HEK293 (cell line): ENCODE data around the gene KANK4.

Experiments
- GLIS1 ChIP-seq: fragments of 450-650 bp; formaldehyde crosslinking; IDR thresholded peaks from 2 replicates; pipeline ENCODE4 v1.5.1; 2016; ENCODE audit warnings: missing biosample characterization, missing genetic modification characterization
- INSM2 ChIP-seq: fragments of 450-650 bp; formaldehyde crosslinking; IDR thresholded peaks from 2 replicates; pipeline ENCODE4 v1.5.1; 2016; ENCODE audit warnings: missing biosample characterization, missing genetic modification characterization
- KLF17 ChIP-seq: fragments of 450-650 bp; formaldehyde crosslinking; IDR thresholded peaks from 2 replicates; pipeline ENCODE4 v1.5.1; 2016; ENCODE audit warnings: missing biosample characterization, missing genetic modification characterization
- OSR2 ChIP-seq: fragments of 450-650 bp; formaldehyde crosslinking; IDR thresholded peaks from 2 replicates; pipeline ENCODE4 v1.5.1; 2016; ENCODE audit warnings: missing biosample characterization, missing genetic modification characterization
- PRDM6 ChIP-seq: fragments of 450-650 bp; formaldehyde crosslinking; IDR thresholded peaks from 2 replicates; pipeline ENCODE4 v1.5.1; 2017; ENCODE audit warnings: missing biosample characterization, missing genetic modification characterization
- RBAK ChIP-seq: fragments of 450-650 bp; formaldehyde crosslinking; IDR thresholded peaks from 2 replicates; pipeline ENCODE4 v1.5.1; 2016; ENCODE audit warnings: missing biosample characterization, missing genetic modification characterization
- SP7 ChIP-seq: fragments of 450-650 bp; formaldehyde crosslinking; IDR thresholded peaks from 2 replicates; pipeline ENCODE4 v1.5.1; 2016; ENCODE audit warnings: missing biosample characterization, missing genetic modification characterization
- WT1 ChIP-seq: fragments of 450-650 bp; formaldehyde crosslinking; IDR thresholded peaks from 2 replicates; pipeline ENCODE4 v1.5.1; 2016; ENCODE audit warnings: missing biosample characterization, missing genetic modification characterization
- ZBTB1 ChIP-seq: fragments of 450-650 bp; formaldehyde crosslinking; IDR thresholded peaks from 2 replicates; pipeline ENCODE4 v1.5.1; 2016; ENCODE audit warnings: missing biosample characterization, missing genetic modification characterization
- ZBTB44 ChIP-seq: fragments of 450-650 bp; IDR thresholded peaks from 2 replicates; pipeline ENCODE4 v1.5.1; 2018; ENCODE audit warnings: missing biosample characterization, mild to moderate bottlenecking, missing genetic modification characterization
- ZFP41 ChIP-seq: fragments of 450-650 bp; formaldehyde crosslinking; IDR thresholded peaks from 2 replicates; pipeline ENCODE4 v1.5.1; 2016; ENCODE audit warnings: missing biosample characterization, missing genetic modification characterization, borderline replicate concordance
- ZNF140 ChIP-seq: fragments of 450-650 bp; formaldehyde crosslinking; IDR thresholded peaks from 2 replicates; pipeline ENCODE4 v1.5.1; 2016; ENCODE audit warnings: missing biosample characterization, missing genetic modification characterization
- ZNF155 ChIP-seq: fragments of 450-650 bp; formaldehyde crosslinking; IDR thresholded peaks from 2 replicates; pipeline ENCODE4 v1.5.1; 2016; ENCODE audit warnings: missing biosample characterization, missing genetic modification characterization
- ZNF184 ChIP-seq: fragments of 450-650 bp; IDR thresholded peaks from 2 replicates; pipeline ENCODE4 v1.5.1; 2018; ENCODE audit warnings: missing biosample characterization, mild to moderate bottlenecking, missing genetic modification characterization
- ZNF202 ChIP-seq: fragments of 450-650 bp; formaldehyde crosslinking; IDR thresholded peaks from 2 replicates; pipeline ENCODE4 v1.5.1; 2016; ENCODE audit warnings: missing biosample characterization, missing genetic modification characterization, borderline replicate concordance
- ZNF214 ChIP-seq: fragments of 450-650 bp; formaldehyde crosslinking; IDR thresholded peaks from 2 replicates; pipeline ENCODE4 v1.5.1; 2017; ENCODE audit warnings: missing biosample characterization, mild to moderate bottlenecking, missing genetic modification characterization, borderline replicate concordance
- ZNF274 ChIP-seq, 2 experiments: fragments of 200-500 bp in 1 of 2; fragments of 450-650 bp in 1 of 2; sonication (Bioruptor generic) in 1 of 2; formaldehyde crosslinking in 1 of 2; IDR thresholded peaks; 2 replicates each; pipeline versions ENCODE4 v1.5.1 to v1.6.1; 2014 to 2016; ENCODE audit warnings: borderline replicate concordance in 1 of 2, inconsistent platforms in 1 of 2, low read length in 1 of 2, missing biosample characterization in 1 of 2, missing genetic modification characterization in 1 of 2
- ZNF292 ChIP-seq: fragments of 450-650 bp; formaldehyde crosslinking; IDR thresholded peaks from 2 replicates; pipeline ENCODE4 v1.5.1; 2016; ENCODE audit warnings: low read depth, missing biosample characterization, missing genetic modification characterization, borderline replicate concordance
- ZNF302 ChIP-seq: fragments of 450-650 bp; formaldehyde crosslinking; IDR thresholded peaks from 2 replicates; pipeline ENCODE4 v1.5.1; 2016; ENCODE audit warnings: missing biosample characterization, missing genetic modification characterization, low read depth
- ZNF324 ChIP-seq: fragments of 450-650 bp; formaldehyde crosslinking; IDR thresholded peaks from 2 replicates; pipeline ENCODE4 v1.5.1; 2016; ENCODE audit warnings: missing biosample characterization, missing genetic modification characterization
- ZNF558 ChIP-seq: fragments of 450-650 bp; formaldehyde crosslinking; IDR thresholded peaks from 2 replicates; pipeline ENCODE4 v1.5.1; 2016; ENCODE audit warnings: missing biosample characterization, missing genetic modification characterization
- ZNF677 ChIP-seq: fragments of 450-650 bp; IDR thresholded peaks from 2 replicates; pipeline ENCODE4 v1.5.0; 2018; ENCODE audit warnings: missing biosample characterization, mild to moderate bottlenecking, missing genetic modification characterization, moderate library complexity
- ZNF791 ChIP-seq: fragments of 450-650 bp; formaldehyde crosslinking; IDR thresholded peaks from 2 replicates; pipeline ENCODE4 v1.5.1; 2016; ENCODE audit warnings: missing biosample characterization, missing genetic modification characterization
- ZSCAN18 ChIP-seq: fragments of 450-650 bp; formaldehyde crosslinking; IDR thresholded peaks from 2 replicates; pipeline ENCODE4 v1.5.1; 2016; ENCODE audit warnings: missing biosample characterization, missing genetic modification characterization
- ZSCAN30 ChIP-seq: fragments of 450-650 bp; IDR thresholded peaks from 2 replicates; pipeline ENCODE4 v1.5.1; 2018; ENCODE audit warnings: missing biosample characterization, mild to moderate bottlenecking, missing genetic modification characterization, moderate library complexity
- TF ChIP-seq, protein P1 (sequence below): fragments of 450-650 bp; formaldehyde crosslinking; IDR thresholded peaks from 2 replicates; pipeline ENCODE4 v1.5.1; 2016; ENCODE audit warnings: missing biosample characterization, missing genetic modification characterization
- TF ChIP-seq, protein P2 (sequence below): fragments of 450-650 bp; formaldehyde crosslinking; IDR thresholded peaks from 2 replicates; pipeline ENCODE4 v1.5.1; 2016; ENCODE audit warnings: missing biosample characterization, missing genetic modification characterization

KANK4 gene

GRCh38 chr1:62356257-62356835 is 37.1 kb upstream of the KANK4 start (continued):
- no peak for TF ChIP-seq ZNF677 (tag by site-specific recombination)
- TF ChIP-seq RBAK, result peak; percentile 87
- TF ChIP-seq KLF17 (tag by site-specific recombination), result 0 out of 2 replicates have a peak, but pooled peaks have one; percentile 48
- TF ChIP-seq ZNF791 (tag by site-specific recombination), result peak; percentile 58
- TF ChIP-seq INSM2 (tag by site-specific recombination), result peak; percentile 65; the same call in 1 of the 2 replicates
- TF ChIP-seq GLIS1 (tag by site-specific recombination), result peak; percentile 40; the same call in 1 of the 2 replicates
- TF ChIP-seq ZNF214 (tag by site-specific recombination), result peak; percentile 71
- no peak for TF ChIP-seq ZFP41
- 0 out of 2 replicates have a peak, but pooled peaks have one; percentile 42 for TF ChIP-seq ZBTB1 (tag by site-specific recombination)
- 0 out of 2 replicates have a peak, but pooled peaks have one; percentile 3 for TF ChIP-seq ZBTB44 (tag by site-specific recombination)
- no peak for TF ChIP-seq ZNF302 (tag by site-specific recombination)
- no peak for TF ChIP-seq PRDM6 (tag by site-specific recombination)
- no peak for TF ChIP-seq ZSCAN30 (tag by site-specific recombination)
- TF ChIP-seq ZSCAN18, result no peak
- TF ChIP-seq ZNF184 (tag by site-specific recombination), result peak; percentile 83
- no peak for TF ChIP-seq ZNF274 (IDR thresholded peaks at IDR 0.05; ENCODE audit: low read length)
- TF ChIP-seq ZNF274 (tag by site-specific recombination; IDR thresholded peaks at IDR 0.05; ENCODE audit: borderline replicate concordance), result no peak
- peak; percentile 74; the same call in 1 of the 2 replicates for TF ChIP-seq ZNF140 (tag by site-specific recombination)
- TF ChIP-seq, protein P1, sequence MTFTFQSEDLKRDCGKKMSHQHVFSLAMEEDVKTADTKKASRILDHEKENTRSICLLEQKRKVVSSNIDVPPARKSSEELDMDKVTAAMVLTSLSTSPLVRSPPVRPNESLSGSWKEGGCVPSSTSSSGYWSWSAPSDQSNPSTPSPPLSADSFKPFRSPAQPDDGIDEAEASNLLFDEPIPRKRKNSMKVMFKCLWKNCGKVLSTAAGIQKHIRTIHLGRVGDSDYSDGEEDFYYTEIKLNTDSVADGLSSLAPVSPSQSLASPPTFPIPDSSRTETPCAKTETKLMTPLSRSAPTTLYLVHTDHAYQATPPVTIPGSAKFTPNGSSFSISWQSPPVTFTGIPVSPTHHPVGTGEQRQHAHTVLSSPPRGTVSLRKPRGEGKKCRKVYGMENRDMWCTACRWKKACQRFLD, result no peak
- TF ChIP-seq SP7 (tag by site-specific recombination), result peak; percentile 67
- TF ChIP-seq, protein P2, sequence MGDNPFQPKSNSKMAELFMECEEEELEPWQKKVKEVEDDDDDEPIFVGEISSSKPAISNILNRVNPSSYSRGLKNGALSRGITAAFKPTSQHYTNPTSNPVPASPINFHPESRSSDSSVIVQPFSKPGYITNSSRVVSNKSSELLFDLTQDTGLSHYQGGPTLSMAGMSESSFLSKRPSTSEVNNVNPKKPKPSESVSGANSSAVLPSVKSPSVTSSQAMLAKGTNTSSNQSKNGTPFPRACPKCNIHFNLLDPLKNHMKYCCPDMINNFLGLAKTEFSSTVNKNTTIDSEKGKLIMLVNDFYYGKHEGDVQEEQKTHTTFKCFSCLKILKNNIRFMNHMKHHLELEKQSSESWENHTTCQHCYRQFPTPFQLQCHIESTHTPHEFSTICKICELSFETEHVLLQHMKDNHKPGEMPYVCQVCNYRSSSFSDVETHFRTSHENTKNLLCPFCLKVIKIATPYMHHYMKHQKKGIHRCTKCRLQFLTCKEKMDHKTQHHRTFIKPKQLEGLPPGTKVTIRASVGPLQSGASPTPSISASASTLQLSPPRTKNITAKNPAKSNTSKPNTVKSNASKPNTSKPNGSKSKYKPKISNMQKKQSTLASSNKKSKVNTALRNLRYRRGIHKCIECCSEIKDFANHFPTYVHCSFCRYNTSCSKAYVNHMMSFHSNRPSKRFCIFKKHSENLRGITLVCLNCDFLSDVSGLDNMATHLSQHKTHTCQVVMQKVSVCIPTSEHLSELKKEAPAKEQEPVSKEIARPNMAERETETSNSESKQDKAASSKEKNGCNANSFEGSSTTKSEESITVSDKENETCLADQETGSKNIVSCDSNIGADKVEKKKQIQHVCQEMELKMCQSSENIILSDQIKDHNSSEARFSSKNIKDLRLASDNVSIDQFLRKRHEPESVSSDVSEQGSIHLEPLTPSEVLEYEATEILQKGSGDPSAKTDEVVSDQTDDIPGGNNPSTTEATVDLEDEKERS (tag by site-specific recombination), result 0 out of 2 replicates have a peak, but pooled peaks have one; percentile 45
- peak; percentile 55; the same call in 1 of the 2 replicates for TF ChIP-seq ZNF155 (tag by site-specific recombination)
- TF ChIP-seq ZNF202 (tag by site-specific recombination), result no peak
- TF ChIP-seq ZNF558 (tag by site-specific recombination), result peak; percentile 52; the same call in 1 of the 2 replicates
- peak; percentile 62; the same call in 1 of the 2 replicates for TF ChIP-seq OSR2 (tag by site-specific recombination)
- peak; percentile 60 for TF ChIP-seq ZNF324 (tag by site-specific recombination)
- peak; percentile 86; the same call in 1 of the 2 replicates for TF ChIP-seq ZNF292 (tag by site-specific recombination)
- TF ChIP-seq WT1, result peak; percentile 92
